ENCODE measurements around the gene TRAP1.
"Not testable (repeated sequence)": the region's sequence is repeated elsewhere in the genome, so short reads cannot be mapped to it uniquely, and the experiment has no call there.

The TRAP1 gene

GRCh38 chr16:3722508-3722907 lies 5.2 kb upstream of the TRAP1 start:
- H3K4me3 ChIP-seq (ENCODE audit: low read depth, low read length): no peak overlapping the region
- TF ChIP-seq CTCF (IDR thresholded peaks at IDR 0.05; ENCODE audit: low read depth, low read length): no peak

- H3K4me3 ChIP-seq (ENCODE audit: low read depth, low read length): no peak overlapping the region
- no peak for TF ChIP-seq CTCF (IDR thresholded peaks at IDR 0.05; ENCODE audit: low read depth, low read length)
Measured at GRCh38 chr16:3720418-3720817, 3.1 kb upstream of the TRAP1 start.

- no peak for TF ChIP-seq CTCF (IDR thresholded peaks at IDR 0.05; ENCODE audit: low read depth, low read length)
- no peak overlapping the region for H3K4me3 ChIP-seq (ENCODE audit: low read depth, low read length)
Measured at GRCh38 chr16:3718628-3719027, 1.3 kb upstream of the TRAP1 start.

GRCh38 chr16:3718019-3718391 lies 681 bp upstream of the TRAP1 start:
- TF ChIP-seq CTCF (IDR thresholded peaks at IDR 0.05; ENCODE audit: low read depth, low read length): no peak
- peak overlapping the region; percentile 95 for H3K4me3 ChIP-seq (ENCODE audit: low read depth, low read length)

GRCh38 chr16:3716831-3717234 lies 491 bp downstream of the TRAP1 start:
- peak overlapping the region; percentile 95 for H3K4me3 ChIP-seq (ENCODE audit: low read depth, low read length)
- no peak for TF ChIP-seq CTCF (IDR thresholded peaks at IDR 0.05; ENCODE audit: low read depth, low read length)

GRCh38 chr16:3715430-3715829 lies 1.9 kb downstream of the TRAP1 start:
- TF ChIP-seq CTCF (IDR thresholded peaks at IDR 0.05; ENCODE audit: low read depth, low read length): no peak
- H3K4me3 ChIP-seq (ENCODE audit: low read depth, low read length): no peak overlapping the region

- not testable (repeated sequence) for H3K4me3 ChIP-seq (ENCODE audit: low read depth, low read length)
Measured at GRCh38 chr16:3714378-3714777, 2.9 kb downstream of the TRAP1 start.

GRCh38 chr16:3713587-3714242 lies 3.6 kb downstream of the TRAP1 start:
- no peak overlapping the region for H3K4me3 ChIP-seq (ENCODE audit: low read depth, low read length)
- no peak for TF ChIP-seq CTCF (IDR thresholded peaks at IDR 0.05; ENCODE audit: low read depth, low read length)

All from WI38 (cell line).